Esophagus squamous epithelium (tissue), 4 donors: Measurements from ENCODE around the gene UBE2N.

ENCODE experiments used
- POLR2A ChIP-seq, 4 donors: fragments of 450-650 bp; IDR thresholded peaks; one replicate each; pipeline ENCODE4 v1.6.1; 2017; ENCODE audit warnings: antibody characterized with exemption in 4 of 4, mild to moderate bottlenecking in 4 of 4, moderate library complexity in 3 of 4
- TF ChIP-seq, protein P1 (sequence below), 6 experiments: fragments of 450-650 bp in 4 of 6; fragments of 200-600 bp in 2 of 6; sonication (generic) in 2 of 6; IDR thresholded peaks; one replicate each; pipeline ENCODE4 v1.5.1; 2016 to 2019; ENCODE audit warnings: antibody characterized with exemption in 6 of 6, mild to moderate bottlenecking in 4 of 6, moderate library complexity in 4 of 6

GRCh38 chr12:93441081-93441616 is 598 bp downstream of the UBE2N start:
- TF ChIP-seq, protein P1, sequence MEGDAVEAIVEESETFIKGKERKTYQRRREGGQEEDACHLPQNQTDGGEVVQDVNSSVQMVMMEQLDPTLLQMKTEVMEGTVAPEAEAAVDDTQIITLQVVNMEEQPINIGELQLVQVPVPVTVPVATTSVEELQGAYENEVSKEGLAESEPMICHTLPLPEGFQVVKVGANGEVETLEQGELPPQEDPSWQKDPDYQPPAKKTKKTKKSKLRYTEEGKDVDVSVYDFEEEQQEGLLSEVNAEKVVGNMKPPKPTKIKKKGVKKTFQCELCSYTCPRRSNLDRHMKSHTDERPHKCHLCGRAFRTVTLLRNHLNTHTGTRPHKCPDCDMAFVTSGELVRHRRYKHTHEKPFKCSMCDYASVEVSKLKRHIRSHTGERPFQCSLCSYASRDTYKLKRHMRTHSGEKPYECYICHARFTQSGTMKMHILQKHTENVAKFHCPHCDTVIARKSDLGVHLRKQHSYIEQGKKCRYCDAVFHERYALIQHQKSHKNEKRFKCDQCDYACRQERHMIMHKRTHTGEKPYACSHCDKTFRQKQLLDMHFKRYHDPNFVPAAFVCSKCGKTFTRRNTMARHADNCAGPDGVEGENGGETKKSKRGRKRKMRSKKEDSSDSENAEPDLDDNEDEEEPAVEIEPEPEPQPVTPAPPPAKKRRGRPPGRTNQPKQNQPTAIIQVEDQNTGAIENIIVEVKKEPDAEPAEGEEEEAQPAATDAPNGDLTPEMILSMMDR (IDR thresholded peaks at IDR 0.05): no peak
- TF ChIP-seq POLR2A (IDR thresholded peaks at IDR 0.05): no peak
